Measurements from ENCODE around the gene ARHGAP42. TPM values are rescaled to one million over a fixed set of nuclear protein-coding genes. Genes with fewer than 3 reads are reported as not detected.

ARHGAP42 gene
- total and polyA plus RNA-seq, 2 of the 4 experiments (the other 2 are of a cell fraction) = 2.9 to 7.3 TPM

DNA sequence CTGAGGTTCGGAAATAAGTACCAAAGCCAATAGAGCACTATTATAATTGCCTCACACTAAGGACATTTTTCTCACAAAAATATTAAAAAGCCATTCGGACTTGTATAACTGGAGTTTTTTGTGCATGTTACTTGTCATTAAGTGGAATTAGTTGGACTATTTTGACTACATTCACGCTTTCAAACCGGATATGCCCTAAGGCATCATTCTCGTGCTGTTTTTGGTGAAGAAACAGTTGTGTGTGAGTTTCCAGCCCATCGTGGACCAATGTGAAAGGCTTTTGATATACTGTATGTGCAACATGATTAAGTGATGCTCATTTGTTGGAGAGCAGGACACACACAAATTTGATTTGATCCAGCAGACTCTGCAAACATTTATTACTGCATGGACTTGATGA lies 249.7 kb downstream of the ARHGAP42 start:
- Histone ChIP-seq H3K56ac (ENCODE audit: extremely low read depth, insufficient read depth, low read length) (no peak overlapping the region), H3K9me3 (ENCODE audit: control insufficient read depth, insufficient read depth, low read length) (no peaks in the 10 kb centered on the region), H3K36me3 (ENCODE audit: control insufficient read depth, insufficient read depth, low read length) (no peaks in the 10 kb centered on the region; the same call in 1 of the 2 replicates), H3K14ac (replicated peaks; ENCODE audit: low read depth, low read length) (no peak overlapping the region), H3K4me1 (ENCODE audit: control insufficient read depth, insufficient read depth, low read length) (no peaks in the 10 kb centered on the region), H3K18ac (ENCODE audit: low read depth, low read length) (no peak overlapping the region), H3K4me2 (ENCODE audit: low read depth, low read length) (no peak overlapping the region), H2BK20ac (ENCODE audit: low read depth, low read length) (no peak overlapping the region), H2BK120ac (ENCODE audit: low read depth, low read length) (no peak overlapping the region), H4K8ac (ENCODE audit: low read depth in 2 of 2, low read length in 2 of 2) (no peak overlapping the region), H3K27me3 (ENCODE audit: control insufficient read depth, insufficient read depth, low read length) (no peaks in the 10 kb centered on the region), H4K91ac (ENCODE audit: insufficient read depth, low read depth, low read length) (no peak overlapping the region), H2AK9ac (replicated peaks; ENCODE audit: low read depth, low read length, poor library complexity) (no peak overlapping the region), H3K27ac (ENCODE audit: insufficient read depth, low read length) (no peak overlapping the region), H2BK15ac (ENCODE audit: low read depth, low read length) (no peak overlapping the region), H2BK5ac (ENCODE audit: low read depth, low read length, poor library complexity, severe bottlenecking) (no peak overlapping the region), H2AFZ (replicated peaks; ENCODE audit: low read length, poor library complexity) (no peak overlapping the region), H4K5ac (ENCODE audit: low read depth, low read length) (no peak overlapping the region), H2AK5ac (ENCODE audit: low read depth, low read length) (no peak overlapping the region), H3K79me1 (ENCODE audit: low read depth in 1 of 2, low read length in 2 of 2) (no peaks in the 10 kb centered on the region), H3K23ac (ENCODE audit: low read depth, low read length) (no peak overlapping the region), H3K4me3 (ENCODE audit: insufficient read depth, low read depth, low read length) (no peak overlapping the region), H3K9ac (ENCODE audit: low read depth, low read length) (no peak overlapping the region), H3K9me1 (ENCODE audit: insufficient read depth, low read length) (no peaks in the 10 kb centered on the region), H3K4ac (ENCODE audit: low read depth, low read length) (no peak overlapping the region), H4K20me1 (ENCODE audit: insufficient read depth, low read length) (no peaks in the 10 kb centered on the region)
- no CpG with 5 or more reads among the region's 6 CpGs for WGBS, 2 experiments (ENCODE audit: extremely low coverage in 2 of 2, insufficient read length in 1 of 2)
- intact Hi-C loops (cut with micrococcal nuclease) = loop anchor here (10.0 kb wide), 1 partner anchor 1172 kb away; no protein-coding TSS in a partner anchor
- dilution Hi-C loops (cut with HindIII; ENCODE audit: low sequenced_read_pairs, unreplicated experiment) = no loop called here
- DNase-seq (no peak), ATAC-seq (ENCODE audit: low read depth) (no peak)
- in situ Hi-C loops (cut with MboI; ENCODE audit: low sequenced_read_pairs) = loop anchor here (25.0 kb wide), 1 partner anchor 1424 kb away; no protein-coding TSS in a partner anchor
- TF ChIP-seq MXI1 (IDR thresholded peaks at IDR 0.05; ENCODE audit: borderline replicate concordance, low read depth, low read length) = no peak
- TF ChIP-seq CEBPB (IDR thresholded peaks at IDR 0.05; ENCODE audit: low read depth, low read length) = no peak
- TF ChIP-seq POLR2A (IDR thresholded peaks at IDR 0.05; ENCODE audit: low read depth, low read length) = no peak
- no peak for TF ChIP-seq USF2 (IDR thresholded peaks at IDR 0.05; ENCODE audit: low read depth, low read length)
- no peak for TF ChIP-seq SMC3 (IDR thresholded peaks at IDR 0.05; ENCODE audit: low read depth, low read length)
- TF ChIP-seq RAD21 (IDR thresholded peaks at IDR 0.05; ENCODE audit: low read length) = no peak
- no peak for TF ChIP-seq BHLHE40 (IDR thresholded peaks at IDR 0.05; ENCODE audit: low read depth, low read length)
- no peak for TF ChIP-seq FOS (IDR thresholded peaks at IDR 0.05; ENCODE audit: low read depth, low read length)
- no peak for TF ChIP-seq RCOR1 (IDR thresholded peaks at IDR 0.05; ENCODE audit: insufficient replicate concordance, low read length)
- no peak for TF ChIP-seq NFE2L2 (IDR thresholded peaks at IDR 0.05; ENCODE audit: low read depth, low read length)
- TF ChIP-seq MAZ (IDR thresholded peaks at IDR 0.05; ENCODE audit: borderline replicate concordance, low read depth, low read length) = no peak
- no peak for TF ChIP-seq RFX5 (IDR thresholded peaks at IDR 0.05; ENCODE audit: low read depth, low read length)
- TF ChIP-seq, protein P1, sequence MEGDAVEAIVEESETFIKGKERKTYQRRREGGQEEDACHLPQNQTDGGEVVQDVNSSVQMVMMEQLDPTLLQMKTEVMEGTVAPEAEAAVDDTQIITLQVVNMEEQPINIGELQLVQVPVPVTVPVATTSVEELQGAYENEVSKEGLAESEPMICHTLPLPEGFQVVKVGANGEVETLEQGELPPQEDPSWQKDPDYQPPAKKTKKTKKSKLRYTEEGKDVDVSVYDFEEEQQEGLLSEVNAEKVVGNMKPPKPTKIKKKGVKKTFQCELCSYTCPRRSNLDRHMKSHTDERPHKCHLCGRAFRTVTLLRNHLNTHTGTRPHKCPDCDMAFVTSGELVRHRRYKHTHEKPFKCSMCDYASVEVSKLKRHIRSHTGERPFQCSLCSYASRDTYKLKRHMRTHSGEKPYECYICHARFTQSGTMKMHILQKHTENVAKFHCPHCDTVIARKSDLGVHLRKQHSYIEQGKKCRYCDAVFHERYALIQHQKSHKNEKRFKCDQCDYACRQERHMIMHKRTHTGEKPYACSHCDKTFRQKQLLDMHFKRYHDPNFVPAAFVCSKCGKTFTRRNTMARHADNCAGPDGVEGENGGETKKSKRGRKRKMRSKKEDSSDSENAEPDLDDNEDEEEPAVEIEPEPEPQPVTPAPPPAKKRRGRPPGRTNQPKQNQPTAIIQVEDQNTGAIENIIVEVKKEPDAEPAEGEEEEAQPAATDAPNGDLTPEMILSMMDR (conservative IDR thresholded peaks at IDR 0.05; ENCODE audit: low read depth, low read length) = no peak
- no peak for TF ChIP-seq ELK1 (IDR thresholded peaks at IDR 0.05; ENCODE audit: borderline replicate concordance, low read depth, low read length)
- no peak for TF ChIP-seq CHD1 (IDR thresholded peaks at IDR 0.05; ENCODE audit: low read depth, low read length)
- no peak for TF ChIP-seq MAFK (IDR thresholded peaks at IDR 0.05; ENCODE audit: low read depth, low read length)
- POLR2A ChIA-PET (ENCODE audit: unreplicated experiment) = no interaction called here
- BruUV-seq (replicated peaks) = no TSS peak
- CTCF ChIA-PET = no interaction called here

Data from IMR-90 (cell line).